HepG2 (cell line): ENCODE measurements around the gene TRIM37. TPM values are rescaled to one million over a fixed set of nuclear protein-coding genes. Genes with fewer than 3 reads are reported as not detected.

ENCODE experiments used
- ATAC-seq: fragments of 200-7000 bp; cut with Tn5 transposase; 3 replicates; pipeline ENCODE4 v1.9.1; 2020; ENCODE audit warnings: mild to moderate bottlenecking, moderate library complexity
- BruUV-seq: library from RNA; stranded (reverse); fragments of 400-500 nt; replicated peaks from 2 replicates; lab custom pipeline; 2021; lab: Mats Ljungman, UMichigan
- CTCF ChIA-PET: fragments of 300-600 bp; formaldehyde crosslinking; extraction: SDS; loops from one replicate; lab custom pipeline; 2021; ENCODE audit warnings: low total read pairs, inconsistent platforms, low intra/inter-chr PET ratio; lab: Yijun Ruan, JAX
- POLR2A ChIA-PET: fragments of 350-600 bp; sonication (Branson Sonifier 250); formaldehyde crosslinking; loops from one replicate; lab custom pipeline; 2020; ENCODE audit warnings: antibody characterized with exemption, inconsistent platforms; lab: Yijun Ruan, JAX
- DNase-seq: peaks from one replicate; pipeline ENCODE4 v3.0.0-alpha.2; 2015; ENCODE audit warnings: low spot score
- FAIRE-seq: peaks from 3 replicates; lab custom pipeline; 2011; peaks lifted over from hg19 to GRCh38; lab: Jason Lieb, UNC
- H2AFZ ChIP-seq: one replicate; pipeline ENCODE4 v1.6.1; 2011; ENCODE audit warnings: low read length, inconsistent platforms
- H3K27ac ChIP-seq: fragments of 300-600 bp; 3 replicates; pipeline ENCODE4 v1.8.0; 2011; ENCODE audit warnings: mixed run types, mild to moderate bottlenecking, mixed read lengths, low read length, inconsistent platforms; ENCODE audit not compliant: insufficient read depth; ENCODE audit errors: extremely low read length
- H3K27me3 ChIP-seq, 2 experiments: fragments of 200-600 bp in 1 of 2; 2 replicates in 1 of 2; 3 replicates in 1 of 2; pipeline versions ENCODE4 v1.6.0 to v1.8.0; 2011; ENCODE audit warnings: low read length in 2 of 2, mild to moderate bottlenecking in 2 of 2, moderate library complexity in 2 of 2, inconsistent platforms in 1 of 2; ENCODE audit not compliant: insufficient read depth in 2 of 2, control insufficient read depth in 1 of 2
- H3K36me3 ChIP-seq, 2 experiments: fragments of 200-600 bp in 1 of 2; replicated peaks in 1 of 2; 2 replicates in 1 of 2; 3 replicates in 1 of 2; pipeline versions ENCODE4 v1.5.1 to v1.8.0; 2011; ENCODE audit warnings: low read length in 2 of 2, inconsistent platforms in 1 of 2; ENCODE audit not compliant: insufficient read depth in 2 of 2, control insufficient read depth in 1 of 2
- H3K4me1 ChIP-seq: 2 replicates; pipeline ENCODE4 v1.5.1; 2012; ENCODE audit warnings: low read length, inconsistent platforms; ENCODE audit not compliant: insufficient read depth
- H3K4me2 ChIP-seq: 2 replicates; pipeline ENCODE4 v1.6.0; 2011; ENCODE audit warnings: low read depth, low read length, inconsistent platforms
- H3K4me3 ChIP-seq, 3 experiments: fragments of 200-600 bp in 1 of 3; sonication (generic), shearing (Covaris generic) in 1 of 3; replicated peaks in 1 of 3; 2 replicates each; pipeline ENCODE4 v1.5.1; 2011 to 2016; ENCODE audit warnings: low read length in 3 of 3, inconsistent platforms in 2 of 3, low read depth in 2 of 3, mild to moderate bottlenecking in 2 of 3, control low read depth in 1 of 3, mixed read lengths in 1 of 3; ENCODE audit not compliant: insufficient read depth in 1 of 3
- H3K79me2 ChIP-seq: one replicate; pipeline ENCODE4 v1.6.1; 2011; ENCODE audit warnings: low read length, inconsistent platforms; ENCODE audit not compliant: insufficient read depth
- H3K9ac ChIP-seq: 2 replicates; pipeline ENCODE4 v1.6.0; 2011; ENCODE audit warnings: mild to moderate bottlenecking, low read depth, low read length, inconsistent platforms; ENCODE audit not compliant: insufficient read depth
- H3K9me3 ChIP-seq: 2 replicates; pipeline ENCODE4 v1.5.1; 2012; ENCODE audit warnings: mild to moderate bottlenecking, low read length
- H4K20me1 ChIP-seq: 2 replicates; pipeline ENCODE4 v1.6.0; 2011; ENCODE audit warnings: inconsistent platforms, mild to moderate bottlenecking, low read length, moderate library complexity; ENCODE audit not compliant: insufficient read depth
- MNT ChIP-seq: fragments of 450-650 bp; IDR thresholded peaks from 2 replicates; pipeline ENCODE4 v1.6.1; 2016
- PTBP1 ChIP-seq: fragments of 200-400 bp; formaldehyde crosslinking; IDR thresholded peaks from 2 replicates; pipeline ENCODE4 v1.6.1; 2018; ENCODE audit warnings: low read length, low read depth; ENCODE audit not compliant: poor library complexity, severe bottlenecking
- RBFOX2 ChIP-seq: fragments of 200-400 bp; formaldehyde crosslinking; IDR thresholded peaks from 2 replicates; pipeline ENCODE4 v1.6.1; 2017; ENCODE audit warnings: low read depth, mild to moderate bottlenecking, low read length
- ZNF329 ChIP-seq: sonication (generic); formaldehyde crosslinking; IDR thresholded peaks from 2 replicates; pipeline ENCODE4 v1.9.0; 2021; ENCODE audit warnings: low read depth, mild to moderate bottlenecking, missing genetic modification reagents
- WGBS: methylation state at CpG from one replicate; pipeline ENCODE4 v1.1.6; 2017; ENCODE audit warnings: low lambda C conversion rate; 5-methylcytosine and 5-hydroxymethylcytosine counted together
- in situ Hi-C: cut with HindIII; loops from 2 replicates; pipeline ENCODE4 v1.10.0; 2017; ENCODE audit warnings: low pct_unique_long_range_greater_than_20kb; ENCODE audit not compliant: extremely low pct_ligation_motif_present
- intact Hi-C: fragments of 100-400 bp; cut with micrococcal nuclease; formaldehyde crosslinking; loops from one replicate; pipeline ENCODE4 v1.10.0; 2022; ENCODE audit not compliant: unreplicated experiment
- polyA plus RNA-seq, 8 experiments: library from polyadenylated mRNA; depleted of rRNA in 3 of 8; stranded (reverse) in 7 of 8; unstranded in 1 of 8; fragments of >200 nt; fragmentation: Illumina TruSeq in 4 of 8; extraction: Trizol in 4 of 8; gene quantifications; 2 replicates each; pipeline versions ENCODE4 v1.2.1 to v1.2.3, GENCODE V29; 2011 to 2016; ENCODE audit warnings: low read depth in 4 of 8, missing spikeins in 1 of 8, mixed read lengths in 1 of 8; ENCODE audit not compliant: insufficient read depth in 1 of 8
- total RNA-seq, 5 experiments: library from RNA; depleted of rRNA; stranded (reverse); fragments of >200 nt; fragmentation: Illumina TruSeq; extraction: Trizol; gene quantifications; 2 replicates each; pipeline ENCODE4 v1.2.3, GENCODE V29; 2016; ENCODE audit warnings: low read depth in 1 of 5

TRIM37 gene
- total and polyA plus RNA-seq, 2 of the 13 experiments (the other 11 are each of a cell fraction or from before 2014, with no cell fraction given) = 12.4 to 39.1 TPM

DNA sequence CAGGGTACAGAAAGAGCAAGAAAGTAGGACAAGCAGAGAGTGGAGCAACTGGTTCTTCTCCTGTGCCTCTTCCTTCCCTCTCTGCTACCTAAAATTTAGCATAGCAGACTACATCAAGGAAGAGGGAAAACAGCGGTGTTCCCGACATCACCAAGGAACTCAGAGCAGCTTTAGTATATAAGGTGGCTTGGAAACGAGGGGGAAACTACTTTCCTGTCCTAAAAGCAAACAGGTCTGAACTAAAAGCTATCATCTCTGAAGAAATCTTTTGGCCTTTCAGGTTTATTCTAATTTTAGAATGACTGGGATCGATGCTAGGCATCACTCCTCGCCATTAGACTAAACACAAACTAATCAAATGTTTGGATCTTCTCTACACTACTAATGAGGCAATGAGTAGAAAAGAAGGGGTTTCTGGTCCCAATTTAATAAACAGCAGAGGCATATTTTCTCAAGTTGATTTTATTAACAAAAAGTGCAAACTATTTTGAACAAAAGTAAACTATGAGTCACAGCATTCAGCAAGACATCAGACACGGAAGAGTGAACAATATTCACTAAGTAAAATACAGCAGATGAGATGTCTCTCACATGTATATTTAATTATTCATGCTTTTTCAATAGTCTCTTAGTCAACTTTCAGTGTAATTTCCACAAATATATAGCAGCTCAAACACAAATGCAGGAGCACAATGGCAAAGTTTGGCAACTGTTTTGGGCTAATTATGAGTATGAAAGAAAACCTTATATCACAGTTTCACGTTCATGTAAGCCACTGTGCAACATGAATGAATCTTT is 108.7 kb downstream of the TRIM37 start (continued):
- no peak for TF ChIP-seq MNT

- ChIA-PET CTCF (no interaction called here), POLR2A (no interaction called here)
- H3K27me3 ChIP-seq = no peaks in the 10 kb centered on the region
- in situ Hi-C loops = no loop called here
- H3K4me2 ChIP-seq = no peak overlapping the region
- FAIRE-seq = no peak
- H3K27ac ChIP-seq = no peak overlapping the region
- H3K4me1 ChIP-seq = peaks cover under 1% of the 10 kb centered on the region
- no peak for ATAC-seq
- no peak for TF ChIP-seq RBFOX2
- TF ChIP-seq PTBP1 = no peak
- no peak for TF ChIP-seq ZNF329 (CRISPR knock-in tag)
- TF ChIP-seq, all 625 proteins: peak for 0
- no TSS peak for BruUV-seq
- no peak for DNase-seq
- H3K79me2 ChIP-seq = no peaks in the 10 kb centered on the region
- H3K9me3 ChIP-seq = no peaks in the 10 kb centered on the region
- no peak overlapping the region for H2AFZ ChIP-seq
- no peak overlapping the region for H3K4me3 ChIP-seq
- peaks cover 0 to 11% of the 10 kb centered on the region in 2 experiments; a peak in 4 of 5 replicates for H3K36me3 ChIP-seq
- intact Hi-C loops = no loop called here
- 97% methylated on average over 4 of the region's 4 CpGs for WGBS
- H4K20me1 ChIP-seq = no peaks in the 10 kb centered on the region
- no peak overlapping the region for H3K9ac ChIP-seq
Observed at GRCh38 chr17:58996968-58997367, 109.7 kb downstream of the TRIM37 start.
